ENCODE data around the gene ODAD3.

- TF ChIP-seq CTCF (IDR thresholded peaks at IDR 0.05) (no peak), POLR2A (IDR thresholded peaks at IDR 0.05) (no peak)
Observed at GRCh38 chr19:11458236-11458900, 23.4 kb upstream of the ODAD3 start.

All from right lobe of liver (tissue), 4 donors.